ENCODE data around the gene PIAS4.

DNA sequence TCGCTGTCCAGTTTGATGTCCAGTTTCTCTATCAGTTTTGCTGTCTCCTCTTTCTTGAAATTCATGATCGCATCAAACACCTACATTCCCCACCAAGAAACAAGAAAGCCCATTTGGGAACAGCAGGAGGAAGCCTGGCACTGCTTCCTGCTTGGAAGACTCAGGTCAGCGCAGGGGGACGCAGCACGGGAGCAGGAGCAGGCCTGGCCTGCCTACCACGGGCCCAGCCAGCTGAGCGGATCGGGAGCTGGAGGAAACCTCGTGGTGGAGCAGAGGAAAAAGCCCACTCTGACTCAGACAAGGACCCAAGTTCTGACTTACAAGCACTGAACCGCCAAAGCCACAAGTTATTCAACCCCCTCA lies 26.2 kb upstream of the PIAS4 start:
- TF ChIP-seq POLR2AphosphoS5 (IDR thresholded peaks at IDR 0.05) = no peak
- TF ChIP-seq, protein P1, sequence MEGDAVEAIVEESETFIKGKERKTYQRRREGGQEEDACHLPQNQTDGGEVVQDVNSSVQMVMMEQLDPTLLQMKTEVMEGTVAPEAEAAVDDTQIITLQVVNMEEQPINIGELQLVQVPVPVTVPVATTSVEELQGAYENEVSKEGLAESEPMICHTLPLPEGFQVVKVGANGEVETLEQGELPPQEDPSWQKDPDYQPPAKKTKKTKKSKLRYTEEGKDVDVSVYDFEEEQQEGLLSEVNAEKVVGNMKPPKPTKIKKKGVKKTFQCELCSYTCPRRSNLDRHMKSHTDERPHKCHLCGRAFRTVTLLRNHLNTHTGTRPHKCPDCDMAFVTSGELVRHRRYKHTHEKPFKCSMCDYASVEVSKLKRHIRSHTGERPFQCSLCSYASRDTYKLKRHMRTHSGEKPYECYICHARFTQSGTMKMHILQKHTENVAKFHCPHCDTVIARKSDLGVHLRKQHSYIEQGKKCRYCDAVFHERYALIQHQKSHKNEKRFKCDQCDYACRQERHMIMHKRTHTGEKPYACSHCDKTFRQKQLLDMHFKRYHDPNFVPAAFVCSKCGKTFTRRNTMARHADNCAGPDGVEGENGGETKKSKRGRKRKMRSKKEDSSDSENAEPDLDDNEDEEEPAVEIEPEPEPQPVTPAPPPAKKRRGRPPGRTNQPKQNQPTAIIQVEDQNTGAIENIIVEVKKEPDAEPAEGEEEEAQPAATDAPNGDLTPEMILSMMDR (IDR thresholded peaks at IDR 0.05) = no peak
